Measurements from ENCODE around the gene BGN.

DNA sequence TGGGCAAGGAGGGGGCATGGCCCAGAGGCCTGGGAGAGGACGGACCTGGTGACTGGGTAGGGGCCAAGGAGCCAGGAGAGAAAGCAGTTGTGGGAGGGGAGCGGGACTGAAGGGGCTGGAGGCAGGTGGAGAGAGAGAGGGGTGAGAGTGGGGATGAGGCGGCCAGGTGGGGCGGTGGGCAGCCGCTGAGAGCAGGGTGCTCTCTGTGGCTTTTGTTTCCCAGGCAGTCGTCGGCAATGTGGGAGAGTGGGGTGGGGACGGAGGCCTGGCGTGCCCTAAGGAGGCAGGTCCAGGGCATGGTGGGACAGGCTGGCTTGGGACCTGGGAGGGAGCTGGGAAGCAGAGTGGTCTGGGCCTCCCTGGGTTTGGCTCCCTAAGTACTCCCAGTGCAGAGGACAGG, 19.5 kb downstream of the BGN start:
- TF ChIP-seq, protein P1, sequence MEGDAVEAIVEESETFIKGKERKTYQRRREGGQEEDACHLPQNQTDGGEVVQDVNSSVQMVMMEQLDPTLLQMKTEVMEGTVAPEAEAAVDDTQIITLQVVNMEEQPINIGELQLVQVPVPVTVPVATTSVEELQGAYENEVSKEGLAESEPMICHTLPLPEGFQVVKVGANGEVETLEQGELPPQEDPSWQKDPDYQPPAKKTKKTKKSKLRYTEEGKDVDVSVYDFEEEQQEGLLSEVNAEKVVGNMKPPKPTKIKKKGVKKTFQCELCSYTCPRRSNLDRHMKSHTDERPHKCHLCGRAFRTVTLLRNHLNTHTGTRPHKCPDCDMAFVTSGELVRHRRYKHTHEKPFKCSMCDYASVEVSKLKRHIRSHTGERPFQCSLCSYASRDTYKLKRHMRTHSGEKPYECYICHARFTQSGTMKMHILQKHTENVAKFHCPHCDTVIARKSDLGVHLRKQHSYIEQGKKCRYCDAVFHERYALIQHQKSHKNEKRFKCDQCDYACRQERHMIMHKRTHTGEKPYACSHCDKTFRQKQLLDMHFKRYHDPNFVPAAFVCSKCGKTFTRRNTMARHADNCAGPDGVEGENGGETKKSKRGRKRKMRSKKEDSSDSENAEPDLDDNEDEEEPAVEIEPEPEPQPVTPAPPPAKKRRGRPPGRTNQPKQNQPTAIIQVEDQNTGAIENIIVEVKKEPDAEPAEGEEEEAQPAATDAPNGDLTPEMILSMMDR (conservative IDR thresholded peaks at IDR 0.05; ENCODE audit: low read depth, low read length), result no peak
- no peak for TF ChIP-seq EZH2 (IDR thresholded peaks at IDR 0.05; ENCODE audit: low read length, unreplicated experiment)
